Measurements from ENCODE around the gene METTL1. TPM values are rescaled to one million over a fixed set of nuclear protein-coding genes. Genes with fewer than 3 reads are reported as not detected.

The METTL1 gene
- total RNA-seq, 1 experiment from 2014 or later, result 17.9 TPM

DNA sequence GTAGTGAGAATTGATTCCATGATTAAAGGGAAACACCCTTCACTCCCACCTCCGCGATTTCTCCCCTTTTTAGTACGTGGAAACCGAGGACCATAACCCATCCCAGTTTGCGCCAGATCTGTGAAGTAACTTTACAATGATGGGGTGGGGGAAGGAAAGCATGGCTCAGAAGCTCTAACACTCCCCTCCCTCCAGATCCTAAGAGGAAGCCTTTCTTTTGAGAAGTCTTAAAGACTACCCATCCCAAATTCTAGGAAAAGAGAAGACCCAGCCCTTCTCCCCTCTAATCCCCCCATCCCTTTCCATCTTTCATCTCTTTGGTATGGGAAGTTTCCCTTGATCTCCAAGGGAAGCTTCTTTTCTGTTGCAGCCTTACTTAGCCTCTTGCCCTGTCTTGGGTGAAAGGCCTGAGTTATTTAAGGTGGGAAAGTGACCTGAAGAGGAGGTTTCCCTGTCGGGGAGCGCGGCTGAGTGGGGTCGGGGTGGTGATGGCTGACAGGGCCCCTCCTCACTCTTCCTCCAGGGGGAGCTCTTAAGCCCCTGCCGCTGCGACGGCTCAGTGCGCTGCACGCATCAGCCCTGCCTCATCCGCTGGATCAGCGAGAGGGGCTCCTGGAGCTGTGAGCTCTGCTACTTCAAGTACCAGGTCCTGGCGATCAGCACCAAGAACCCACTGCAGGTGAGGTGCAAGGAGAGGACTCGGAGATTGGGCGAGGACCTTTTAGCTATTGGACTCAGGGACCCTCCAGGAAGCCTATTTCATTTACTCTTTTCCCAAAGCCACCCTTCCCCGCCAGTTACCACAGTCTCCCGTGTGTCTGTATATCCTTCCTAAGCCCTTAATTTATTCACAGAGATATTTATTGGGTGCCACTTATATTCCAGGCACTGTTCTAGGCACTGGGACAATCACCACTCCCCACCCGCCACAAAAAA lies 15.2 kb downstream of the METTL1 start:
- no peak for DNase-seq
- Histone ChIP-seq H3K4me2 (peak overlapping the region; percentile 93), H3K9me3 (ENCODE audit: insufficient read depth, low read depth) (no peaks in the 10 kb centered on the region), H3K27ac (no peak overlapping the region), H2AFZ (no peak overlapping the region; the same call in 1 of the 2 replicates), H3K27me3 (ENCODE audit: insufficient read depth, low read depth) (no peaks in the 10 kb centered on the region), H3K79me2 (ENCODE audit: low read depth) (peaks cover 4% of the 10 kb centered on the region), H3K4me3 (peak overlapping the region; percentile 68), H4K20me1 (ENCODE audit: insufficient read depth) (no peaks in the 10 kb centered on the region; the same call in 1 of the 2 replicates), H3K9me2 (ENCODE audit: insufficient read depth) (no peaks in the 10 kb centered on the region), H3F3A (ENCODE audit: insufficient read depth, low read depth) (peaks cover 13% of the 10 kb centered on the region; the same call in 1 of the 2 replicates), H3K4me1 (replicated peaks; ENCODE audit: insufficient read depth) (peaks cover 20% of the 10 kb centered on the region), H3K36me3 (ENCODE audit: low read depth) (no peaks in the 10 kb centered on the region)
- intact Hi-C loops (cut with micrococcal nuclease; ENCODE audit: unreplicated experiment), result no loop called here
- CTCF ChIA-PET, result interaction anchor here (0.5 to 0.8 kb wide), 3 partner anchors 15 to 217 kb away, joined by 3 to 7 read pairs (median 4); partner anchors contain the start of genes EEF1AKMT3 and METTL1
- POLR2A ChIA-PET (ENCODE audit: unreplicated experiment), result no interaction called here
- TF ChIP-seq EZH2 (IDR thresholded peaks at IDR 0.05; ENCODE audit: low read depth) (no peak), CTCF (conservative IDR thresholded peaks at IDR 0.05) (no peak; the same call in 1 of the 2 replicates)
- BruUV-seq (replicated peaks), result TSS peak; percentile 23

GRCh38 chr12:57755454-57756372 lies 16.2 kb downstream of the METTL1 start:
- peaks cover 13% of the 10 kb centered on the region; the same call in 1 of the 2 replicates for H3F3A ChIP-seq (ENCODE audit: insufficient read depth, low read depth)
- no peaks in the 10 kb centered on the region for H3K9me2 ChIP-seq (ENCODE audit: insufficient read depth)
- TF ChIP-seq CTCF (conservative IDR thresholded peaks at IDR 0.05) (no peak), EZH2 (IDR thresholded peaks at IDR 0.05; ENCODE audit: low read depth) (no peak)
- peak overlapping the region; percentile 67; the same call in 1 of the 2 replicates for H2AFZ ChIP-seq
- peak overlapping the region; percentile 68 for H3K4me3 ChIP-seq
- POLR2A ChIA-PET (ENCODE audit: unreplicated experiment), result no interaction called here
- no peaks in the 10 kb centered on the region; the same call in 1 of the 2 replicates for H4K20me1 ChIP-seq (ENCODE audit: insufficient read depth)
- no peak overlapping the region for H3K27ac ChIP-seq
- peaks cover 14% of the 10 kb centered on the region for H3K79me2 ChIP-seq (ENCODE audit: low read depth)
- intact Hi-C loops (cut with micrococcal nuclease; ENCODE audit: unreplicated experiment), result loop anchor here (2.0 kb wide), 1 partner anchor 17 kb away; the partner anchor contains the start of genes EEF1AKMT3 and METTL1
- peaks cover 25% of the 10 kb centered on the region for H3K4me1 ChIP-seq (replicated peaks; ENCODE audit: insufficient read depth)
- H3K36me3 ChIP-seq (ENCODE audit: low read depth), result peaks cover 2% of the 10 kb centered on the region; the same call in 1 of the 2 replicates
- no TSS peak for BruUV-seq (replicated peaks)
- H3K27me3 ChIP-seq (ENCODE audit: insufficient read depth, low read depth), result no peaks in the 10 kb centered on the region
- H3K9me3 ChIP-seq (ENCODE audit: insufficient read depth, low read depth), result no peaks in the 10 kb centered on the region
- DNase-seq, result peak in 1 of 2 experiments; percentile 39
- CTCF ChIA-PET, result no interaction called here
- H3K4me2 ChIP-seq, result peak overlapping the region; percentile 93

GRCh38 chr12:57755194-57755453 lies 16.8 kb downstream of the METTL1 start:
- ChIA-PET CTCF (no interaction called here), POLR2A (ENCODE audit: unreplicated experiment) (no interaction called here)
- Histone ChIP-seq H3K9me2 (ENCODE audit: insufficient read depth) (no peaks in the 10 kb centered on the region), H3K27me3 (ENCODE audit: insufficient read depth, low read depth) (no peaks in the 10 kb centered on the region), H3K36me3 (ENCODE audit: low read depth) (peaks cover 7% of the 10 kb centered on the region), H2AFZ (no peak overlapping the region), H3K4me2 (peak overlapping the region; percentile 93; the same call in 1 of the 2 replicates), H3K27ac (no peak overlapping the region), H4K20me1 (ENCODE audit: insufficient read depth) (no peaks in the 10 kb centered on the region; the same call in 1 of the 2 replicates), H3F3A (ENCODE audit: insufficient read depth, low read depth) (peaks cover 13% of the 10 kb centered on the region; the same call in 1 of the 2 replicates), H3K79me2 (ENCODE audit: low read depth) (peaks cover 20% of the 10 kb centered on the region), H3K4me3 (peak overlapping the region; percentile 68; the same call in 1 of the 2 replicates), H3K4me1 (replicated peaks; ENCODE audit: insufficient read depth) (peaks cover 27% of the 10 kb centered on the region), H3K9me3 (ENCODE audit: insufficient read depth, low read depth) (no peaks in the 10 kb centered on the region)
- intact Hi-C loops (cut with micrococcal nuclease; ENCODE audit: unreplicated experiment), result loop anchor here (2.0 kb wide), 1 partner anchor 18 kb away; the partner anchor contains the start of genes EEF1AKMT3 and METTL1
- TF ChIP-seq CTCF (conservative IDR thresholded peaks at IDR 0.05) (no peak), EZH2 (IDR thresholded peaks at IDR 0.05; ENCODE audit: low read depth) (no peak)
- BruUV-seq (replicated peaks), result no TSS peak
- DNase-seq, result no peak

Measured in PC-9 (cell line).